SU-DHL-6 (cell line): Measurements from ENCODE around the gene EEF1B2.

ENCODE experiments used
- EZH2phosphoT487 ChIP-seq: fragments of 200-600 bp; sonication (generic), shearing (Covaris generic); conservative IDR thresholded peaks from 2 replicates; pipeline ENCODE4 v1.6.1; 2018; ENCODE audit warnings: mild to moderate bottlenecking, antibody characterized with exemption, low read length, moderate library complexity, mixed read lengths
- TF ChIP-seq, protein P1 (sequence below): fragments of 200-600 bp; sonication (generic); IDR thresholded peaks from one replicate; pipeline ENCODE4 v1.5.1; 2017; ENCODE audit warnings: antibody characterized with exemption, mild to moderate bottlenecking, low read length, moderate library complexity; ENCODE audit not compliant: insufficient read depth, poor library complexity, severe bottlenecking

DNA sequence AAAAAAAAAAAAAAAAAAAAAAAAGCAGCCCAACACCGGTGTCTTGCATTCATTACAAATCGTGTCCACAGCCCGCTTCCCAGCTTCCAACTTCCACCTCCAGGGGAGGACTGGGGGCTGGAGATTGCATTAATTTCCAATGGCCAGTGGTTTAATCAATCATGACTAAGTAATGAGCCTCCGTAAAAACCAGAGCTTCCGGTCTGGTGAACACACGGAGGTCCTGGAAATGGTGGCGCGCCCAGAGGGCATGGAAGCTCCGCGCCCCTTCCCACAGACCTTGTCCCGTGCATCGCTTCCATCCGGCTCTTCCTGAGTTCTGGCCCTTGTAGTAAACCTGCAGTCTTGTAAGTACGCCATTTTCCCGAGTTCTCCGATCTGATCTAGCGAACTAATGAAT is 43.6 kb downstream of the EEF1B2 start:
- TF ChIP-seq, protein P1, sequence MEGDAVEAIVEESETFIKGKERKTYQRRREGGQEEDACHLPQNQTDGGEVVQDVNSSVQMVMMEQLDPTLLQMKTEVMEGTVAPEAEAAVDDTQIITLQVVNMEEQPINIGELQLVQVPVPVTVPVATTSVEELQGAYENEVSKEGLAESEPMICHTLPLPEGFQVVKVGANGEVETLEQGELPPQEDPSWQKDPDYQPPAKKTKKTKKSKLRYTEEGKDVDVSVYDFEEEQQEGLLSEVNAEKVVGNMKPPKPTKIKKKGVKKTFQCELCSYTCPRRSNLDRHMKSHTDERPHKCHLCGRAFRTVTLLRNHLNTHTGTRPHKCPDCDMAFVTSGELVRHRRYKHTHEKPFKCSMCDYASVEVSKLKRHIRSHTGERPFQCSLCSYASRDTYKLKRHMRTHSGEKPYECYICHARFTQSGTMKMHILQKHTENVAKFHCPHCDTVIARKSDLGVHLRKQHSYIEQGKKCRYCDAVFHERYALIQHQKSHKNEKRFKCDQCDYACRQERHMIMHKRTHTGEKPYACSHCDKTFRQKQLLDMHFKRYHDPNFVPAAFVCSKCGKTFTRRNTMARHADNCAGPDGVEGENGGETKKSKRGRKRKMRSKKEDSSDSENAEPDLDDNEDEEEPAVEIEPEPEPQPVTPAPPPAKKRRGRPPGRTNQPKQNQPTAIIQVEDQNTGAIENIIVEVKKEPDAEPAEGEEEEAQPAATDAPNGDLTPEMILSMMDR, result no peak
- no peak for TF ChIP-seq EZH2phosphoT487
